Panc1 (cell line): ENCODE data around the gene LRBA.

Experiments used
- CTCF ChIP-seq: fragments of 450-650 bp; IDR thresholded peaks from 2 replicates; pipeline ENCODE4 v1.5.1; 2017; ENCODE audit warnings: mild to moderate bottlenecking
- POLR2AphosphoS5 ChIP-seq: IDR thresholded peaks from 2 replicates; pipeline ENCODE4 v1.6.1; 2012; ENCODE audit warnings: mild to moderate bottlenecking, low read depth, low read length, moderate library complexity
- TCF7L2 ChIP-seq: IDR thresholded peaks from 2 replicates; pipeline ENCODE4 v1.6.1; 2011; ENCODE audit warnings: mild to moderate bottlenecking, low read depth, low read length, inconsistent platforms
- TF ChIP-seq, protein P1 (sequence below), 2 experiments: IDR thresholded peaks; 2 replicates each; pipeline ENCODE4 v1.6.1; 2011 to 2012; ENCODE audit warnings: low read depth in 2 of 2, control low read depth in 1 of 2, low read length in 1 of 2, mild to moderate bottlenecking in 1 of 2, moderate library complexity in 1 of 2; ENCODE audit not compliant: insufficient read depth in 1 of 2

- TF ChIP-seq CTCF: no peak
- TF ChIP-seq, protein P1, sequence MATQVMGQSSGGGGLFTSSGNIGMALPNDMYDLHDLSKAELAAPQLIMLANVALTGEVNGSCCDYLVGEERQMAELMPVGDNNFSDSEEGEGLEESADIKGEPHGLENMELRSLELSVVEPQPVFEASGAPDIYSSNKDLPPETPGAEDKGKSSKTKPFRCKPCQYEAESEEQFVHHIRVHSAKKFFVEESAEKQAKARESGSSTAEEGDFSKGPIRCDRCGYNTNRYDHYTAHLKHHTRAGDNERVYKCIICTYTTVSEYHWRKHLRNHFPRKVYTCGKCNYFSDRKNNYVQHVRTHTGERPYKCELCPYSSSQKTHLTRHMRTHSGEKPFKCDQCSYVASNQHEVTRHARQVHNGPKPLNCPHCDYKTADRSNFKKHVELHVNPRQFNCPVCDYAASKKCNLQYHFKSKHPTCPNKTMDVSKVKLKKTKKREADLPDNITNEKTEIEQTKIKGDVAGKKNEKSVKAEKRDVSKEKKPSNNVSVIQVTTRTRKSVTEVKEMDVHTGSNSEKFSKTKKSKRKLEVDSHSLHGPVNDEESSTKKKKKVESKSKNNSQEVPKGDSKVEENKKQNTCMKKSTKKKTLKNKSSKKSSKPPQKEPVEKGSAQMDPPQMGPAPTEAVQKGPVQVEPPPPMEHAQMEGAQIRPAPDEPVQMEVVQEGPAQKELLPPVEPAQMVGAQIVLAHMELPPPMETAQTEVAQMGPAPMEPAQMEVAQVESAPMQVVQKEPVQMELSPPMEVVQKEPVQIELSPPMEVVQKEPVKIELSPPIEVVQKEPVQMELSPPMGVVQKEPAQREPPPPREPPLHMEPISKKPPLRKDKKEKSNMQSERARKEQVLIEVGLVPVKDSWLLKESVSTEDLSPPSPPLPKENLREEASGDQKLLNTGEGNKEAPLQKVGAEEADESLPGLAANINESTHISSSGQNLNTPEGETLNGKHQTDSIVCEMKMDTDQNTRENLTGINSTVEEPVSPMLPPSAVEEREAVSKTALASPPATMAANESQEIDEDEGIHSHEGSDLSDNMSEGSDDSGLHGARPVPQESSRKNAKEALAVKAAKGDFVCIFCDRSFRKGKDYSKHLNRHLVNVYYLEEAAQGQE (IDR thresholded peaks at IDR 0.05; ENCODE audit: insufficient read depth in 1 of 2, low read depth in 2 of 2, low read length in 1 of 2): no peak
- TF ChIP-seq POLR2AphosphoS5: no peak
- TF ChIP-seq TCF7L2: no peak
Measured at GRCh38 chr4:150229520-150229919, 785.6 kb downstream of the LRBA start.
